Stimulated activated naive CD8-positive, alpha-beta T cell treated with anti-CD3 and anti-CD28 coated beads, Interleukin-15, Interleukin-2, amounts not matched to agents 100 ng/mL and 50 ng/mL, for 24 hours (primary cell): Measurements from ENCODE around the gene NDUFAF7.
"Not testable (repeated sequence)": the region's sequence is repeated elsewhere in the genome, so short reads cannot be mapped to it uniquely, and the experiment has no call there.

ENCODE experiments used
- H3K27ac Mint-ChIP-seq: one replicate; pipeline ENCODE4 v1.8.0; 2021; ENCODE audit warnings: mild to moderate bottlenecking, mixed read lengths
- H3K27me3 Mint-ChIP-seq: one replicate; pipeline ENCODE4 v1.8.0; 2021; ENCODE audit warnings: mixed read lengths
- H3K36me3 Mint-ChIP-seq: one replicate; pipeline ENCODE4 v1.8.0; 2021; ENCODE audit warnings: low read depth, mixed read lengths
- H3K4me1 Mint-ChIP-seq: one replicate; pipeline ENCODE4 v1.8.0; 2021; ENCODE audit warnings: low read depth, mixed read lengths
- H3K4me3 Mint-ChIP-seq: one replicate; pipeline ENCODE4 v1.8.0; 2021; ENCODE audit warnings: mild to moderate bottlenecking, mixed read lengths
- H3K9me3 Mint-ChIP-seq: one replicate; pipeline ENCODE4 v1.8.0; 2021; ENCODE audit warnings: mixed read lengths

The NDUFAF7 gene, protein sequence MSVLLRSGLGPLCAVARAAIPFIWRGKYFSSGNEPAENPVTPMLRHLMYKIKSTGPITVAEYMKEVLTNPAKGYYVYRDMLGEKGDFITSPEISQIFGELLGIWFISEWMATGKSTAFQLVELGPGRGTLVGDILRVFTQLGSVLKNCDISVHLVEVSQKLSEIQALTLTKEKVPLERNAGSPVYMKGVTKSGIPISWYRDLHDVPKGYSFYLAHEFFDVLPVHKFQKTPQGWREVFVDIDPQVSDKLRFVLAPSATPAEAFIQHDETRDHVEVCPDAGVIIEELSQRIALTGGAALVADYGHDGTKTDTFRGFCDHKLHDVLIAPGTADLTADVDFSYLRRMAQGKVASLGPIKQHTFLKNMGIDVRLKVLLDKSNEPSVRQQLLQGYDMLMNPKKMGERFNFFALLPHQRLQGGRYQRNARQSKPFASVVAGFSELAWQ

GRCh38 chr2:37231241-37232130, at the start of gene NDUFAF7, which contains the start of gene CEBPZ:
NDUFAF7 (plus strand) TSS chr2:37231658; CDS start chr2:37231706, 48 bp downstream.
CEBPZ (minus strand) TSS chr2:37231596; CDS start chr2:37231567, 29 bp downstream.
- Mint-ChIP-seq H3K4me1 (peaks cover 53% of the 10 kb centered on the region), H3K9me3 (no peaks in the 10 kb centered on the region)

GRCh38 chr2:37181726-37182684, 49.5 kb upstream of the NDUFAF7 start:
- H3K36me3 Mint-ChIP-seq, result no peaks in the 10 kb centered on the region
- no peaks in the 10 kb centered on the region for H3K4me1 Mint-ChIP-seq
- H3K27me3 Mint-ChIP-seq, result peaks cover 25% of the 10 kb centered on the region
- no peak overlapping the region for H3K27ac Mint-ChIP-seq
- no peak overlapping the region for H3K4me3 Mint-ChIP-seq
- no peaks in the 10 kb centered on the region for H3K9me3 Mint-ChIP-seq

More at GRCh38 chr2:37231241-37232130, at the start of gene NDUFAF7, which contains the start of gene CEBPZ:
- no peak within 1 kb of the TSS for H3K4me3 Mint-ChIP-seq
- no peak within 1 kb of the TSS for H3K27ac Mint-ChIP-seq
- H3K27me3 Mint-ChIP-seq, result no peaks in the 10 kb centered on the region
- peaks cover 47% of the 10 kb centered on the region for H3K36me3 Mint-ChIP-seq

DNA sequence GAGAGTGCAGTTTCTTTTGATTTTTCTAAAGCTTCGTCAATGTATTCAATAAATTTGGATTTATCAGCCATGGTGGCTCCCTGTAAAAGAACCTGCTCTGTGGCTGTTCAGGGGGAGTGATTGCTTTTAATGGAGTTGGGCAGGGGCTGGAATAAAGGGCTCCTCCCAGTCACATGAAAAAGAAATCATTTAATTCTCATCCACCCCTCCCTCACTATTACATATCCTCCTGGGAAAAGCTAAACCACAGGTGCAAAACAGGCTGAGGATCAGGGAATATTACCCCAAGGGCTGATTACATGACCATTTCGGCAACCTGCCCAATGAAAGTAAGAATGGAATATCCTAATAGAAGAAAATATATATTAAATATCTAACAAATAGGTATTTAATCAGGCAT, 42.9 kb upstream of the NDUFAF7 start, which contains the start of gene SULT6B1:
Gene SULT6B1, minus strand, starts transcription at position 101 of the 400 bp plus-strand sequence. Its CDS starts 30 bp downstream, at position 71.
- Mint-ChIP-seq H3K36me3 (no peaks in the 10 kb centered on the region), H3K4me1 (no peaks in the 10 kb centered on the region), H3K9me3 (no peaks in the 10 kb centered on the region), H3K27ac (no peak within 1 kb of the TSS), H3K27me3 (peaks cover 6% of the 10 kb centered on the region), H3K4me3 (no peak within 1 kb of the TSS)

- no peaks in the 10 kb centered on the region for H3K9me3 Mint-ChIP-seq
- peaks cover 6% of the 10 kb centered on the region for H3K27me3 Mint-ChIP-seq
- H3K36me3 Mint-ChIP-seq, result no peaks in the 10 kb centered on the region
Observed at GRCh38 chr2:37189452-37190153, 41.9 kb upstream of the NDUFAF7 start.

DNA sequence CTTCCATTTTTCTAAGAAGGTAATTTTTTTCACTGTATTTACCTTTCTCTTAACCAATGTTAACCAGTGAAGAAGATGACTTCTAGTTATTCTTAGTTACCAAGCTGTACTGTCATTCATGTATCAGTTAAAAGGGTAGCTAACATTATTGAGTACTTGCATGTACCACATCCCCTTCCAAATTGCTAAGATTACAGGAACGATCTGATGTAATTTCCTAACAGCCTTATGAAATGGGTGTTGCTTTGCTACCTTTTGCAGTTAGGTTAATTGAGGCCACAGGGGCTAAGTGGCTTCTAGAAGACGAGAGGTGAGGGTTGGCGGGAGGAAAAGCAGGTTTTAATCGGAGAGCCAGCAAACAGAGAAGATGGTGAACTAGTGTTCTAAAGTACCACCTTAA, 41.2 kb upstream of the NDUFAF7 start:
- H3K27ac Mint-ChIP-seq, result no peak overlapping the region
- H3K27me3 Mint-ChIP-seq, result peaks cover 6% of the 10 kb centered on the region
- H3K4me1 Mint-ChIP-seq, result no peaks in the 10 kb centered on the region
- no peak overlapping the region for H3K4me3 Mint-ChIP-seq
- H3K9me3 Mint-ChIP-seq, result no peaks in the 10 kb centered on the region
- H3K36me3 Mint-ChIP-seq, result no peaks in the 10 kb centered on the region

More at GRCh38 chr2:37189452-37190153, 41.9 kb upstream of the NDUFAF7 start:
- no peak overlapping the region for H3K4me3 Mint-ChIP-seq
- no peak overlapping the region for H3K27ac Mint-ChIP-seq
- H3K4me1 Mint-ChIP-seq, result no peaks in the 10 kb centered on the region

DNA sequence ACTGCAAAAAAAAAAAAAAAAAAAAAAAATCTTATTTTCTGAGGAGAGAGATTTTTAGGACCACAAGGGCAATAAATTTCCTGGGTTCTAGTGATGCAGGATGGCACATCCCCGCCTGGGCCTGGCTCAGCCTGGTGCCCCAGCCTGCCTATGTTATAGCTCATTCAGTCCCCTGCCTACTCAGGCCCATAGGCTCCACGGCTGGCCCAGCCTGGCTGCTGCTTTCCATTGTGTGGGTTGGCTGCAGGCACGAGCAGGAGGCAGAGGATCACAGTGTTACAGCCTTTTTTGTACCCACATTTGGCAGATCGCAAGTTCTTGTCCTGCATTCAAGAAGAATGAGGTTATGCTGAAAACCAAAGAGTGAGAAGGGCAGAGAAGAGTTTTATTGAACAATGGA, 40.2 kb upstream of the NDUFAF7 start:
- Mint-ChIP-seq H3K27ac (no peak overlapping the region), H3K4me1 (peaks cover 3% of the 10 kb centered on the region)

GRCh38 chr2:37191747-37192146, 39.7 kb upstream of the NDUFAF7 start:
- H3K9me3 Mint-ChIP-seq, result no peaks in the 10 kb centered on the region
- no peak overlapping the region for H3K27ac Mint-ChIP-seq
- peaks cover 4% of the 10 kb centered on the region for H3K36me3 Mint-ChIP-seq
- H3K27me3 Mint-ChIP-seq, result no peaks in the 10 kb centered on the region
- H3K4me1 Mint-ChIP-seq, result peaks cover 6% of the 10 kb centered on the region
- no peak overlapping the region for H3K4me3 Mint-ChIP-seq

More for the DNA sequence above, 40.2 kb upstream of the NDUFAF7 start:
- Mint-ChIP-seq H3K36me3 (peaks cover 1% of the 10 kb centered on the region), H3K27me3 (peaks cover 1% of the 10 kb centered on the region), H3K4me3 (no peak overlapping the region), H3K9me3 (no peaks in the 10 kb centered on the region)

DNA sequence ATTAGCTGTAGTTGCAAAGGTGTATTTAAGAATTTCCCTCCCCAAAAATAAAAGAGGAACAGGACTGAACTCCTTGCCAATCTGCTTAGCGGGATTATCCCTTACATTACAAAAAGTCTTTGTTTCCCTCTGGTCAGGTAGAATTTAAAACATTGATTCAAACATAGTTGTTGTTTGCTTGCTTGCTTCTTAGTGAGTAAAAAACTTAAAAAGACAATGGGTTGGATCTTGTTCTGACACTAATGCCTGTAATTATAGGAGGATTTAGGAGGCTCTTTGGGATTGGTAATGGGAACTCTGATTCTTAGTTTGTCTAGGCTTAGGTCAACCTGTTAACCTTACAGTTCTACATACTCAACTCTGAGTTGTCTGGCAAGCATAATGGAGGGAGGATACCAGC, 38.9 kb upstream of the NDUFAF7 start:
- H3K36me3 Mint-ChIP-seq, result peaks cover 4% of the 10 kb centered on the region
- H3K9me3 Mint-ChIP-seq, result no peaks in the 10 kb centered on the region
- peaks cover 14% of the 10 kb centered on the region for H3K4me1 Mint-ChIP-seq
- H3K27ac Mint-ChIP-seq, result no peak overlapping the region
- H3K27me3 Mint-ChIP-seq, result no peaks in the 10 kb centered on the region
- H3K4me3 Mint-ChIP-seq, result no peak overlapping the region

DNA sequence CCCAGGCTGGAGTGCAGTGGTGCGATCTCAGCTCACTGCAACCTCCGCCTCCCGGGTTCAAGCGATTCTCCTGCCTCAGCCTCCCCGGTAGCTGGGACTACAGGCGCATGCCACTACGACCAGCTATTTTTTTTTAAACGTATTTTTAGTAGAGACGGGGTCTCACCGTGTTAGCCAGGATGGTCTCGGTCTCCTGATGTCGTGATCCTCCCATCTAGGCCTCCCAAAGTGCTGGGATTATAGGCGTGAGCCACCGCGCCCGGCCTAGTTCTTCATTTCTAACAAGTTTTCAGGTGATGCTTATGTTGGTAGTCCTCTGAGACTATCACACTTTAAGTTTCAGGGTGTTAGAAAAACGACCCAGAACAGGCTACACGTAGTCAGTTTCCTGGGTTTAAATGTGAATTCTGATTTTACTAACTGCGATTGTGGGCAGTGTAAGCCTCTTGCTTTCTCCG, 35.6 kb upstream of the NDUFAF7 start:
- H3K4me3 Mint-ChIP-seq, result peak overlapping the region; percentile 96
- peak overlapping the region; percentile 98 for H3K27ac Mint-ChIP-seq
- not testable (repeated sequence) for H3K27me3 Mint-ChIP-seq, H3K9me3 Mint-ChIP-seq
- peaks cover 40% of the 10 kb centered on the region for H3K4me1 Mint-ChIP-seq
- H3K36me3 Mint-ChIP-seq, result peaks cover 22% of the 10 kb centered on the region

GRCh38 chr2:37196320-37197195, 34.9 kb upstream of the NDUFAF7 start, which contains the start of gene CEBPZOS:
CEBPZOS (plus strand) TSS chr2:37196496; CDS start chr2:37199705, 3,209 bp downstream.
- peak within 1 kb of the TSS; percentile 98 for H3K27ac Mint-ChIP-seq
- H3K27me3 Mint-ChIP-seq, result no peaks in the 10 kb centered on the region
- H3K4me1 Mint-ChIP-seq, result peaks cover 47% of the 10 kb centered on the region
- peaks cover 28% of the 10 kb centered on the region for H3K36me3 Mint-ChIP-seq
- H3K4me3 Mint-ChIP-seq, result peak within 1 kb of the TSS; percentile 96
- H3K9me3 Mint-ChIP-seq, result no peaks in the 10 kb centered on the region

DNA sequence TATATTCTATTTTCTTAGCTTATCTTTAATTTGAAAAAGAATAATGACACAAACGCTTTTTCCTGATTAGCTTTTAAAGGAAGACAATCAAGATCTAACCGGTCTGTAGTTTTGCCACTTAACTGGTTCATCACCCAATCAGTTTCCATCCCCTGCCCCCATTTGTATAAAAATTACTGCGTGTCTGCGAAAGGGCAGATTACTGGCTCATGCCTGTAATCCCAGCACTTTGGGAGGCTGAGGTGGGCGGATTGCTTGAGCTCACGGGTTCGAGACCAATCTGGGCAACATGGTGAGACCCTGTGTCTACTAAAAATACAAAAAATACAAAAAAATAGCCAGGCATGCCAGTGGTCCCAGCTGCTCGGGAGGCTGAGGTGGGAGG, 32.8 kb upstream of the NDUFAF7 start:
- Mint-ChIP-seq H3K4me3 (no peak overlapping the region), H3K27ac (no peak overlapping the region), H3K9me3 (peaks cover 3% of the 10 kb centered on the region), H3K36me3 (peaks cover 45% of the 10 kb centered on the region), H3K27me3 (no peaks in the 10 kb centered on the region), H3K4me1 (peaks cover 57% of the 10 kb centered on the region)

- Mint-ChIP-seq H3K4me1 (peaks cover 61% of the 10 kb centered on the region), H3K27ac (peak overlapping the region; percentile 87), H3K4me3 (peak overlapping the region; percentile 57), H3K27me3 (no peaks in the 10 kb centered on the region), H3K36me3 (peaks cover 69% of the 10 kb centered on the region), H3K9me3 (peaks cover 13% of the 10 kb centered on the region)
Observed at GRCh38 chr2:37201208-37201607, 30.2 kb upstream of the NDUFAF7 start.
